Measurements from ENCODE around the gene ADI1.

ADI1 gene

DNA sequence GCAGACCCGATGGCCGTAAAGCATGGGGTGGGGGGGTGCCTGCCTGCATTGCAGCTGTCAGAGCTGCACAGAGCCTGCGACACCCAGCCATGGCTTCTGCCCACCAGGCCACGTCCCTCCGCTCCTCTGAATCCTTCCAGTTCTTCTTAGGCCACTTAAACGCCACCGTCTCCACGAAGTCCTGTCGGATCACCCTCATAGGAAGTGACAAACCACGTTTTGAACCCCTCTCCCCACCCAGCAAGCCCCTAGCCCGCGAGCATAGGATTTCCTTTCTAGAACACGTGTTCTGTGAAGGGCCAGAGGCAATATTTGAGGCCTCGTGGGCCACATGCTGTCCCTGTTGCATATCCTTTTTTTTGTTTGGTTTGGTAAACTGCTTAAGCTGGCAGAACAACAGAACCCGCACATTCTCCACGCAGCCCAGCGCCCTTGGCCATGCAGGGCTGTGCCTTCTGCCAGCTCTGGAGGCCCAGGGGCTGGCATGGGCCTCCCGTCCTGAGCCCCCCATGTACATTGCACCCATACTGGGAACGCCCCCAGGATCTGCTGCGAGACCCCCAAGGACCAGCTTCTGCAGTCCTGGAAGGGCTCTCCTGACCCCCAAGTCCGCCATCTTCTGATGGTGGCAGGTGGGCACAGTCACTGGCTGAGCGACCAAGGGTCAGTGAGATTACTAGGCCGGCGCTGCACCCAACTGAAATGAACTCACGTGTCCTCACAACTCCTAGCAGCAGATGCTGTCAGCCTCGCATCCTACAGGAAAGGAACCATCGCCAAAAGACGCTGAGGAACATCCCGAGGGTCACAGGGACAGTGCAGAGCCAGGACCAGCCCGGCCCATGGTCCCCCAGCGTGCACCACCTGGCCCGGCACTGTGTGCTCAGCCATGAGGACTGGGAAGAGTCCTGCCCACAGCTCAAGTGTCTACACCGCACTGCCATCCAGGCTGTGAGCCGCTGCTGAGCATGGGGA, 35.1 kb downstream of the ADI1 start:
- TF ChIP-seq, protein P1, sequence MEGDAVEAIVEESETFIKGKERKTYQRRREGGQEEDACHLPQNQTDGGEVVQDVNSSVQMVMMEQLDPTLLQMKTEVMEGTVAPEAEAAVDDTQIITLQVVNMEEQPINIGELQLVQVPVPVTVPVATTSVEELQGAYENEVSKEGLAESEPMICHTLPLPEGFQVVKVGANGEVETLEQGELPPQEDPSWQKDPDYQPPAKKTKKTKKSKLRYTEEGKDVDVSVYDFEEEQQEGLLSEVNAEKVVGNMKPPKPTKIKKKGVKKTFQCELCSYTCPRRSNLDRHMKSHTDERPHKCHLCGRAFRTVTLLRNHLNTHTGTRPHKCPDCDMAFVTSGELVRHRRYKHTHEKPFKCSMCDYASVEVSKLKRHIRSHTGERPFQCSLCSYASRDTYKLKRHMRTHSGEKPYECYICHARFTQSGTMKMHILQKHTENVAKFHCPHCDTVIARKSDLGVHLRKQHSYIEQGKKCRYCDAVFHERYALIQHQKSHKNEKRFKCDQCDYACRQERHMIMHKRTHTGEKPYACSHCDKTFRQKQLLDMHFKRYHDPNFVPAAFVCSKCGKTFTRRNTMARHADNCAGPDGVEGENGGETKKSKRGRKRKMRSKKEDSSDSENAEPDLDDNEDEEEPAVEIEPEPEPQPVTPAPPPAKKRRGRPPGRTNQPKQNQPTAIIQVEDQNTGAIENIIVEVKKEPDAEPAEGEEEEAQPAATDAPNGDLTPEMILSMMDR (conservative IDR thresholded peaks at IDR 0.05; ENCODE audit: low read length) = no peak
- no peak for DNase-seq (ENCODE audit: low read depth)
- no peak overlapping the region for H3K4me3 ChIP-seq (ENCODE audit: low read length)

DNA sequence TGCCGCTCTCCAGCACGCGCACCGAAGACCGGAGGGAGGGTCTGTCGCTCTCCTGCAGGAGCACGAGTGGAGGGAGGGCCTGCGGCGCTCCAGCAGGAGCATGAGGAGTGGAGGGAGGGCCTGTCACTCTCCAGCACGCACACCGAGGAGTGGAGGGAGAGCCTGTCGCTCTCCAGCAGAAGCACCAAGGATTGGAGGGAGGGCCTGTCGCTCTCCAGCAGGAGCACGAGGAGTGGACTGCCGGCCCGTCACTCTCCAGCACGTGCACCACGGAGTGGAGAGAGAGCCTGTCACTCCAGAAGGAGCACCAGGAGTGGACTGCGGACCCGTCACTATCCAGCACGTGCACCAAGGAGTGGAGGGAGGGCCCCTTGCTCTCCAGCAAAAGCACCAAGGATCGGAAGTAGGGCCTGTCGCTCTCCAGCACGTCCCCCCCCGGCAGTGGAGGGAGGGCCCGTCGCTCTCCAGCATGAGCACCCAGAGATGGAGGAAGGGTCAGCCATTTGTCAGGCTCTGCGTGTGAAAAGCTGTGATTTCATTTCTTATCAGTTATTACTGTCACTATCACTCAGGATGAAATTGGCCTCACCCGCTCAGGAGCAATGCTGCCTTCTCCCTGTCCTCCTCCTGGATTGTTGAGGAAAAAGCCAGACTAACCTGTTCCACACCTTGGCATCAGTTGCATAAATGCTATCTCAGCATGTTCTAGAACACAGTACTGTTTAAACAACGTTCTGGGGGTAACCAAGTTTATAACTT, 35.9 kb downstream of the ADI1 start:
- DNase-seq (ENCODE audit: low read depth) = peak; percentile 29
- TF ChIP-seq, protein P1 (conservative IDR thresholded peaks at IDR 0.05; ENCODE audit: low read length) = no peak
- no peak overlapping the region for H3K4me3 ChIP-seq (ENCODE audit: low read length)

DNA sequence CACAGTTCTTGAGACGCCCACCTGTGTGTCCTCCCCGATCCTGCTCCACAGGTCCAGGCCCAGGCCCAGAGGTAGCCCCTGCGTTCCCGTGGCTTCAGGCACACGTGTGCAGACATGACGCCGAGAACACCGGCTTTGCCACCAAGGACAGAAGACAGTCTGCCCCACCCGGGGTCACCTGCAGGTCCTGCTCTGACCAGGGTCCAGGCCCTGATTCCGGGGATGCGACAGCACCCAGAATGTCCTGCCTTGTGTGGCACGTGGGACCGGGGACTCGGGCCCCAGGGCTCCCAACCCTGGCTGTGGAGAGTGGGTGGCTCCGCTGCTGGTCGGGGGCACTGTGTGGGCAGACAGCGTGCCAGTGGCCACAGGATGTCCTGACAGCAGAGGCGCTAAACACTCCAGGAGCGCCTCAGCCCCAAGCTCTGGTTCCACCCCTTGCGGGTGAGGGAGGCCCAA, 36.9 kb downstream of the ADI1 start:
- TF ChIP-seq, protein P1 (conservative IDR thresholded peaks at IDR 0.05; ENCODE audit: low read length) = no peak
- no peak overlapping the region for H3K4me3 ChIP-seq (ENCODE audit: low read length)
- DNase-seq (ENCODE audit: low read depth) = no peak

DNA sequence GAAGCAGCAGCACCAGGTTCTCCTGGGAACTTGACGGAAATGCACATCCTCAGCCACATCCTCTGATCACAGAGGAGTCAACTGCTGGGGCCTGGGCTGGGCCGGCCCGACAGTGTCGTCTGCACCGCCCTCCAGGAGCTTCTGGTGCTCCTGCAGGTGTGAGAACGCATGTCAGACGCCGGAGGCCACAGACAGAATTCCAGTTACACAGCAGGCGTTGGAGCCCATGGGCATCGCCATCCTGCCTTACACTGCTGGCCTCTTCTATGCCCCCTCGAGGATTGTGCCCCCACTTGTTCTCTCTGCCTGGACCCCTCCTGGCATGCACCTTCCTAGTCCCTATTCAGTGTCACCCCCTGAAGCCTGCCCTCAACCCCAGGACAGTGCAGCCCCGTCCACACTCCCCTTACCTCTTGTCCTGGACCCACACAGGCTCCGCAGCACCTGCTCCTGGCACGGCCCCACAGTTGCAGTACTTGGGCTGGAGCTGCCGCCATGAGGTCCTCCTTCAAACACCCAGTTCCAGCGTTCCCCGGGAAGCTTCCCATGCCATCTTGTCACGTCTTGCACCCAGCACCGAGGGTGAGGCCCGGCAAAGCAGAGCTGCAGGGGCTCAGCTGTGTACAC, 37.5 kb downstream of the ADI1 start:
- no peak for DNase-seq (ENCODE audit: low read depth)
- TF ChIP-seq, protein P1 (conservative IDR thresholded peaks at IDR 0.05; ENCODE audit: low read length) = no peak
- H3K4me3 ChIP-seq (ENCODE audit: low read length) = no peak overlapping the region

DNA sequence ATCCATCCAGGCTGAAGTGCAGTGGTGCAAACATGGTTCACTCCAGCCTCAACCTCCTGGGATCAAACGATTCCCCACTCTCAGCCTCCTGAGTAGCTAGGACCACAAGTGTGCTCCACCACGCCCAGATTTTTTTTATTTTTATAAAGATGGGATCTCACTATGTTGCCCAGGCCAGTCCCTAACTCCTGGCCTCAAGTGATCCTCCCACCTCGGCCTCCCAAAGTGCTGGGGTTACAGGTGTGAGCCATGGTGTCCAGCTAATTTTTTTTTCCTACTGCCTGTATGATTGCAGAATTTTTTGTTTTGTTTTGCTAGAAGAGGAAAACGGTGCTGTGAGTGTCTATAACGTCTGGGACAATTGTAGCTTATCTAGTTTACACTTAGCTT, 38.3 kb downstream of the ADI1 start:
- DNase-seq (ENCODE audit: low read depth) = no peak
- no peak overlapping the region for H3K4me3 ChIP-seq (ENCODE audit: low read length)
- TF ChIP-seq, protein P1 (conservative IDR thresholded peaks at IDR 0.05; ENCODE audit: low read length) = no peak

DNA sequence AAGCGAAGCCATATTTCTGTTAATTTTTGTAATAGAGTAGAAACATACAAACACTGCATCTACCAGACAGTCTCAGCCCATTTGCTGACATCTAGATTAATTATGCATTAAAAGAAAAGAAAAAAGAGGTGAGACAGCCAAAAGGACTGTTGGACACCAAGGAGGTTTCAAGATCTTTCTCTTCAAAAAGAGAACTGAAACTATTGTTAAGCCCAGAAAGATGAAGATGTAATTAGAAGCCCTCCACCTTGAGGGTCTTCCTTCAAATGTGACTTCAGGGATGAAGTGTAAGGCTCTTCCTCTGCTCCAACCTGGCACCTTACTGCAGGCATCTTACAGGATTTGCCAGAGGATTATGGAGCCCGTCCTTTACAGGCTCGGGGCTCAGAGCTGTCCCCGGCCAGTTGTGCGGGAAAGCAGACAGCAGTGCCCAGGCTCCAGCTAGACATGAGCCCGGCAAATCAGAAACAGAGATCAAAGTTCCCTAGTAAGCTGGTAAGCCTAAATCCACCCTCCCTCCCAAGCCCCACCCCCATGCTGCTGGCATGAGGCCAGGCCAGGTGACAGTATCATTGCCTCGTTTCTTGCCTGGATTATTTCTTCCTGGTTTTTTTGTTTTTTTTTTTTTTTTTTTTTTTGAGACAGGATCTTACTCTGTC, 38.9 kb downstream of the ADI1 start:
- TF ChIP-seq, protein P1 (conservative IDR thresholded peaks at IDR 0.05; ENCODE audit: low read length) = no peak
- no peak for DNase-seq (ENCODE audit: low read depth)
- H3K4me3 ChIP-seq (ENCODE audit: low read length) = no peak overlapping the region

Measured in AG10803 (cell line).